ENCODE data around the gene TOP3B.

DNA sequence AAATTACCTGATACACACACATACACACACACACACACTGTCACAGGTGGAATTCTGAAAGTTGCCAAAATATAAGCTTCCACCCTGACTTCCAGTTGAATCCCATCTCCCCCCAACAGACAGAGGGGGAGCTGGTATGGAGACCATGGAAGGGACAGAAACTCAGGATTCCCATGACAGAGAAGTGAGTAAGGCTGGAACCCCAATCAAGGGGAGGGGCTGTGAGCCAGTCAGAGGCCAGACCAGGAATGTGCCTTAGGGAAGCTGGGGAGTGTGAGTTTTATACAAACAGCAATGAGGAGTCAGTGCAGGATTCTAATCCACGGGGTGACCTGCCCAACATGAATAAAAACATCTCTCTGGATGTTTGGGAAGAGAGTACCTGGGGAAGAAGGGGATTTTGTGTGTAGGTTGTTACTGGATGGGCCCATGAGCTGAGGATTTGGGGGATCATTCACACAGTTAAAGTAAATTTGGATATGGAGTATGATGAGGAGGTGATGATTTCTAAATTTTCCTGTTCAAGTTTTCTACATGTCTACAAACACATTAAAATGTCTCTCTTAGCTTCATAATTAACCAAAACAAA, 38.7 kb upstream of the TOP3B start:
- TF ChIP-seq POLR2A (IDR thresholded peaks at IDR 0.05): no peak
- TF ChIP-seq, protein P1, sequence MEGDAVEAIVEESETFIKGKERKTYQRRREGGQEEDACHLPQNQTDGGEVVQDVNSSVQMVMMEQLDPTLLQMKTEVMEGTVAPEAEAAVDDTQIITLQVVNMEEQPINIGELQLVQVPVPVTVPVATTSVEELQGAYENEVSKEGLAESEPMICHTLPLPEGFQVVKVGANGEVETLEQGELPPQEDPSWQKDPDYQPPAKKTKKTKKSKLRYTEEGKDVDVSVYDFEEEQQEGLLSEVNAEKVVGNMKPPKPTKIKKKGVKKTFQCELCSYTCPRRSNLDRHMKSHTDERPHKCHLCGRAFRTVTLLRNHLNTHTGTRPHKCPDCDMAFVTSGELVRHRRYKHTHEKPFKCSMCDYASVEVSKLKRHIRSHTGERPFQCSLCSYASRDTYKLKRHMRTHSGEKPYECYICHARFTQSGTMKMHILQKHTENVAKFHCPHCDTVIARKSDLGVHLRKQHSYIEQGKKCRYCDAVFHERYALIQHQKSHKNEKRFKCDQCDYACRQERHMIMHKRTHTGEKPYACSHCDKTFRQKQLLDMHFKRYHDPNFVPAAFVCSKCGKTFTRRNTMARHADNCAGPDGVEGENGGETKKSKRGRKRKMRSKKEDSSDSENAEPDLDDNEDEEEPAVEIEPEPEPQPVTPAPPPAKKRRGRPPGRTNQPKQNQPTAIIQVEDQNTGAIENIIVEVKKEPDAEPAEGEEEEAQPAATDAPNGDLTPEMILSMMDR (IDR thresholded peaks at IDR 0.05): no peak
